Hematopoietic multipotent progenitor cell treated with erythropoietin and hydrocortisone succinate and interleukin-3 and kit ligand, for 17 days (in vitro differentiated cells): Measurements from ENCODE around the gene PKP1.

Experiments
- DNase-seq: peaks from one replicate; pipeline ENCODE4 v3.0.0-alpha.2; 2015; ENCODE audit warnings: low spot score

The PKP1 gene

DNA sequence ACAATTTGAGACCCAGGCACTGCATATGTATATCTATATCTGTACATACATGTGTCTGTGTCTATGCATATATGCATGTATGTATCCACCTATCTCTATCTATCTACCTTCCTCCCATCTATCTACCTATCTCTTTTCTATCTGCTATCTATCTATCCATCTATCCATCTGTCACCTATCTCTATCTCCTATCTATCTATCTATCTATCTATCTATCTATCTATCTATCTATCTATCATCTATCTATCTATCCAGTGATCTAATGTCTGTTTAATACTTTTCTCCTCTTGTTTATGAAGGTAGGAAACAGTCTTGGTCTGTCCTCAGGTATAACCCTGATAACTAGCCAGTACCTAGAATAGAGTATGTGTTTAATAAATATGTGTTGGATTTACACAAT, 68.3 kb downstream of the PKP1 start:
- DNase-seq: no peak

DNA sequence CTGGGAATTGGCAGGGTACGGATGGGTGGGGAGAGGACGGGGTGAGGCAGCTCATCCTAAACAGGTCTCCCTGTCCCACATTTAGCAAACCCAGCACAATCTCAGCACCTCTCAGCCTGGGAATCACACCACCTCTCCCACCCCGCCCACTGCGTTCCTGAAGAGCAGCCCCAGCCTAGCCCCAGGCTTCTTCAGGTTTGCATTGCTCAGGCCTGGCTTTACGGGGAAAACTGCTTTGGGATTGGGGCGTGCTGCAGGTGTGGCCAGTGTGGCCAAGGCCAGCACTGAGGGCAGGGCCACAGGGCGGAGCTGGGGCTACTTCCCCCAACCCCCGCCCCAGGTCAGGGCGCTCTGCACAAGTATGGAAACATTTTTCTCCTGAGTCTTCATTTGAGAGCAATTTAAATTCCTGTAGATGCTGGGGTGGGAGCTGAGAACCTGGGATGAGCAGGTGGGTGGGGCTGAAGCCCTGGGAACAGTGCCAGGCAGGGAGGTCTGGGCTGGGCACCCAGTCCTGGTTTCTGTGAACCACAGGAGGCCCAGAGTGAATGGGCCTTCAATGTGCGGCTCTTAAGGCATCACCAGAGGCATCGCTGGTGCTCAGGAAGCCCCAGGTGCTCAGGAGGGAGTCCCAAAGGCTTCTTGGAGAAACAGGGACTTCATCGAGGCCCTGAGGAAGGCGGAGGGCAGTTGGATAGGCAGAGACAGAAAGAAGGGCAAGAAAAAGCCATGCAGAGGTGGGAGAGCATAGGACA, 70.1 kb downstream of the PKP1 start:
- no peak for DNase-seq

DNA sequence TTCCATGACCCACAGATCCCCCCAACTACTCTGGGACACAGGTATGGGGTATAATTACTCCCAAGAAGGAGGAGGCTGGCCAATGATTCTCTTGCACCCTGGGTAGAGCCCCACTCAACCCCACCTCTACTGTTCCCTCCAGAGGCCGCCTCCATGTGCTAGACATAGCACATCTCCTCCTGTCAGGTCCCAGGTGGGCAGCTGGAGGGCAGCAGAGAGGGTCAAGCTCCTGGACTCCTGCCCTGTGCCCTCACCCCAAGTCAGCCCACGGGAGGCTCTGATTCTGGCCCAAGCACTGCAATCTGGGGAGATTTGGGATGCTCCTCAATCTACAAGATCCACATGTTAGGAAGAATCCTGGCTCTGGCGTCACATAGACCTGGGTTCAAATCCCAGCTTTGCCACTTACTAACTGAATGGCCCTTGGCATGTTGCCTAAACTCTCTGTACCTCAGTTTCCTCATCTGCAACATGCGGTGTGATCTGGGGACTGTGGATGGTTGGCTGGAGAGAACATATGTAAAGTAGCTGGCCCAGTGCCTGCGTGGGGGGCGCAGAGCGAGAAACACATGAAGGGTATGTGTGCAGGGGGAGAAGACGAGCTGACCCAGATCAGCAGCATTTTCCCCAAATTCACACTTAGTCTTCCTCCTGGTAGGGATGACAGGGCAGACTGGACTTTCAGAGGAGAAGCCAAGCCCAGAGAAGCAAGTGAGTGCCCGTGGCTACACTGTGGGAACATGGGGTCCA, 71.0 kb downstream of the PKP1 start:
- DNase-seq: no peak

DNA sequence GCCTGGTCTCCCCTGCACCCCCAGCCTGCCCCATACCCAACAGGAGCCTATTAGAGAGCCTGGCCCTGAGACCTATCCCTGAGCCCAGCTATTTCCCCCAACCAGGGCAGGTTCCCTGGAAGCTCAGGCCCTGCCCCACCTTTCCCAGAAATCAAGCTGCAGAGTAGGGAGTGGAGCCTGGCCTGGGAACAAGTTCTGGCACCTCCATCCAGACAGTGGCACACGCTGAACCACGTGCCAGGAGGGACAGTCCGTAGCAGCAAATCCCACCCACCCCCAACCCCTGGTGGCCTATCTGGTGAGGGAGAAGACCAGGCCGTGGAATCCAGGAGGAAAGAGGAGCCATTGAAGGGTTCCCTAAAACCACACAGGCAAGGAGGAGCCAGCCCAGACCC, 71.6 kb downstream of the PKP1 start:
- DNase-seq: no peak

DNA sequence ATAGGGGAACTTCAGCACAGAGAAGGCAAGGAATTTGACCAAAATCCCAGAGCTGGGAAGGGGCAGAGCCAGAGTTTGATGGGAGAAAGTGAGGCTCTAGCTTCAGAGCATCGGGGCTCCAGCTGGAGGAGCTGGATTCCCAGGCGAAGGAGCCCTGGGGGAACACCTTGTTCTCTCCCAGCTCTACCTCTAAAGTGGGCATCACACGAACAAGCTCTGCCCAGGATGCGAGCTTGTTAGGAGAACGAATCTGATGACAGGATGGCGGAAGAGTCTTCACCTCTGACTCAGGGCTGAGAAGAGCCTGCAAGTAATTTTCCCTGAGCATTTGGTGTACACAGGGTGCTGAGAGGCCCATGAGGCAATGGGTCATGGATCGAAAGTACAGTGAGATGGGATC, 72.2 kb downstream of the PKP1 start:
- DNase-seq: no peak

DNA sequence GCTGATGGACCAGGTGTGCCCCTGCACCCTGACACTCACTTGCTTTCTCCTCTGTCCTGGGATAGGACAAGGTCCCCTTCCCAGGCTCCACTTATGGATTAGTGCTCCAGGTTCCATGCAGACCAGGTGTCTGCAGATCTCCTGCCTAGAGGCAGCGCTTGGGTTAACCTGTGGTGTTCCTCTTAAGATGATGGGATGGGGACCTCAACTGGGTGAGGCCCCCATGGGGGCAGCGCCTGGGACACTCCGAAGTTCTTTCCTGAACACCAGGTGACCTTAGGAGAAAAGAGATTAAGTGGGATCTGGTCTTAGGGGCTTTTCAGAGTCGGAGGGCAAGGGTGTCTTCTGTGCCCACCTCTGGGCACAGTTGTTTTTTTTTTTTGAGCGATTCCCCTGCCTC, 72.9 kb downstream of the PKP1 start:
- no peak for DNase-seq

DNA sequence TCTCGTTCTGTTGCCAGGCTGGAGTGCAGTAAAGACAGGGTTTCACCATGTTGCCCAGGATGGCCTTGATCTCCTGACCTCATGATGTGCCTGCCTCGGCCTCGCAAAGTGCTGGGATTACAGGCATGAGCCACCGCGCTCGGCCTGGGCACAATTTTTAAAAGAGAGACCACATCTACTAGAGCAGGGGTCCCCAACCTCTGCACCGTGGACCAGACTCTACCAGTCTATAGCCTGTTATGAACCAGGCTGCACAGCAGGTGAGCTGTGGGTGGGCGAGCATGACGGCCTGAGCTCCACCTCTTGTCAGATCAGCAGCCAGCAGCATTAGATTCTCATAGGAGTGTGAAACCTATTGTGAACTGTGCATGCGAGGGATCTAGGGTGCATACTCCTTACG, 73.4 kb downstream of the PKP1 start:
- DNase-seq: no peak

DNA sequence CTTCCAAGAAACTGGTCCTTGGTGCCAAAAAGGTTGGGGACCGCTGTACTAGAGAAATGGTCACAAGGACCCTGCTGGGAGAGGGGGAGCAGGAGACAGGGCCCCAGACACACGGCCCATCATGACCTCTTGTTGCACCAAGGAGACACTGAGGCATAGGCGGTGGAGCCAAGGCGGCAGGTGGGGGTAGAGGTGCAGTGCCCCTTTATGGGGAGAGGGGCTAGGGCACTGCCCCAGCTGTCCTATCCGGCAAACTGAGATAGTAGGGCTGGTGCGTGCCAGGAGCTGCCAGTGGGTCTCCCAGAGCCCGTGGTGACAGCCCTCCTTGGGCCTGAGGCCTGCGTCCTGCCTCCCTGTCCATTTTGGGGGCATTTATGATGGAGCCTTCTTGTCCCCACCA, 73.9 kb downstream of the PKP1 start:
- DNase-seq: no peak

DNA sequence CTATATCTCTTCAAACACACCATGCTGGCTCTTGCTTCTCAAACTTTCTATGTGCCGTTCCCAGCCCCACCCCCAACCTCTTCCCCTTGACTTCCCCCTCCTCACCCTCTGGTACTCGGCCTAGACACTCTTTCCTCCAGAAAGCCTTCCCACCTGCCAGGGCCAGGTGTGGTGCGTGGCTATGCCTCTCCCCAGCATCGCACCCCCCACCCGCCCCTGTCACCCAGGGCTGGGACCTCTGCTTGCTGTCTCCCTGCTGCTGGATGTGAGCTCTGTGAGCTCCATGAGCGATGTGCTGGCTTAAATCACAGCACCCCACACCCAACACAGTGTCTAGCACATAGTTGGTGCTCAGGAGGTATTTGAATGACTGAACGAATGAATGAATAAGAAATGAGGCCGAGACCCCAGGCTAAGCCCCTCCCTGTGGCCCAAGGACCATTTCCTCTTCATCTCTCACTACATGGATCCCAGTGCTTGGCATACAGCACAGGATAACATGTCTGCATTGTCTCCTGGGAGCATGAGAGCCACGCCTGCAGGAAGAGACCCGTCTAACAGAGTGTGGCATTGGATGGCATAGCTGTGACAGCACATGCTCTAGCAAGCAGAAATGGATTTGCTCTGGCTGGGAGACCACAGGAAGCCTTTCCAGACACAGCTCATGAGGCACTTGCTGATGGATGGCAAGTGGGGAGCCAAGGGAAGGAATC, 74.5 kb downstream of the PKP1 start:
- DNase-seq: no peak

DNA sequence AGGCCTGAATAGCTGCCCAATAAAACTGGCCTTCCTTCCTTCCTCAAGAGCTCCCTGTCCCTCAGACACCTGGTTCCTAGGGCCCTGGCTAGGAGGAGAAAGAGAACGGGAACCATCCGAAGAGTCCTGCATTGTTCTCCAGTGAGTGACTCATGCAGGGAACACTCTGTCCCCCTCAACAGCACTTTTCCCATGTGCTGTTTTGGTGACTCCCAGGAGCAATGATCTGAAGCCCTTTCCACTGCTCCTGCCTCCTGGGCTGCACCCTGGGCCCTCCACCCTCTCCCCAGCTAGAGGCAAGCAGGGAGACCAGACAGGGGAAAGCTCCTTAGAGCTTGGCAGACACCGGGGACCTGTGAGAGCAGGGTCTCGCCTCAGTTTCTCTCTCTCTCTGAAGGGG, 75.3 kb downstream of the PKP1 start:
- DNase-seq: no peak

DNA sequence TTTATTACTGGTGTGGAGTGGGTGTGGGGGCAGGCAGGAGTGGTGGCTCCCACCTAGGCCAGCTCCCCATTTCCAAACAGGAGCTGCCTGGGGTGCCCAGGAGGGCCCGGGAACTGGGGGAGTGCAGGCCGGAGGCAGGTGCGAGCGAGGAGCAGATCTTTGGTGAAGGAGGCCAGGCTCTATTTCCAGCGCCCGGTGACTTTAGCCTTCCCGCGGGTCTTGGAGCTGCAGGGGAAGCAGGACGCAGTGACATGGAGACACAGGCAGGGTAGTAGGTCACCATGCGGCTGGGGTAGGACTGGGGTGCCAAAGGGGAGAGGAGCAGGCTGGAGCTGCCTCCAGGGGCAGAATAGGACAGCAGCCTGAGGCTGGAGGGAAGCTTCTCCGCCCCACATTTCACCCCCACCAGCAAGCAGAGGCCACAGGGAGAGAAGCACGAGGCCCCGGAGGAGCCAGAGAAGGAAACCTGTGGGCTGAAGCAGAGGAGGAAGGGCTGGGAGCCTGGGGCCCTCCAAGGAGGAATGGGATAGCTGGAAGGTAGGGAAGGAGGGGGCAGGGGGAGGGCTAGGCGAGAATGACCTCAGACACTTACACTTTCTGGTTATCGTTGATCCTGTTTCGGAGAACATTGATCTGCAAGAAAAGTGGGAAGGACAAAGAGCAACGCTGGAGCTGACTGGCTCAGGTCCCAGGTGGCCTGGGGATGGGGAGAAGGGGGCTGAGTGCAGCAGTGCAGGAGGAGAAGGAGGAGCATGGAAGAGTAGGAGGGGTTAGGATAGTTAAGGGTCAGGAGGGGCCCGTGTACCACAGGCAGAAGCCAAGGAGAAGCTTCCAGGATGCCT, 75.9 kb downstream of the PKP1 start:
- no peak for DNase-seq

DNA sequence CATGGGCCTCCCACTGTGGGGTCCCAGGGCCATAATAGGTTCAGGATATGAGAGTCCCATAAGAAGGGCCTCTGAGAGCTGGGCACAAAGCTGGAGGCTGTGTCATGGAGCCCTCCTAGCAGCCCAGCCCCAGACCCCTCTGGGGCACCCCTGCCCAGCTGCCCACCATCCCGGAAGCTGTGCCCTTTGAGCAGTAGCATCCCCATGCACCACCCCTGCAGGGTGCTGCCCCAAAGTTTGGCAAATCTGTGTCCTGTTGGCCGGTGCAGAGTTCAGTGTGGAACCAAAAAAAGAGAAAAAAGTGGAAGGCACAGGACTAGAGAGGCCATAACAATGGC, 76.5 kb downstream of the PKP1 start:
- no peak for DNase-seq

DNA sequence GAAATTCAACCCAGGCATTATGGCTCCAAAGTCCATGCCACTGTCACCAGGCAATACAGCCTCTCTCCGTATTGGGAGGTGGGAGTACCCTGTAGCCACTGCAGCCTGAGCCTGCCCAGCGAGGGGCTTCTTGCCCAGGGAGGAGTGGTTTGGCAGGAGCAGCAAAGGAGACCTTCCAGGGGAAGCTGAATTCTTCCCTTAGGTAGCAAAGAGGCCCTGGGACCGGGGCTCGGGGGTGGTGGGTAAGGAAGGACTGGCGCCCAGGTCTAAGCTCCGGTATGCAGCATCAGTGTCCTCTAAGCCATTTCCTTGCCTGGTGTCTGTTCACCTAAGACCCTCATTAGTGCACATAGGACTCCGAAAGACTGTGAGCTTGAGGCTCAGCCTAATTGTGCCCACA, 77.2 kb downstream of the PKP1 start:
- DNase-seq: no peak

DNA sequence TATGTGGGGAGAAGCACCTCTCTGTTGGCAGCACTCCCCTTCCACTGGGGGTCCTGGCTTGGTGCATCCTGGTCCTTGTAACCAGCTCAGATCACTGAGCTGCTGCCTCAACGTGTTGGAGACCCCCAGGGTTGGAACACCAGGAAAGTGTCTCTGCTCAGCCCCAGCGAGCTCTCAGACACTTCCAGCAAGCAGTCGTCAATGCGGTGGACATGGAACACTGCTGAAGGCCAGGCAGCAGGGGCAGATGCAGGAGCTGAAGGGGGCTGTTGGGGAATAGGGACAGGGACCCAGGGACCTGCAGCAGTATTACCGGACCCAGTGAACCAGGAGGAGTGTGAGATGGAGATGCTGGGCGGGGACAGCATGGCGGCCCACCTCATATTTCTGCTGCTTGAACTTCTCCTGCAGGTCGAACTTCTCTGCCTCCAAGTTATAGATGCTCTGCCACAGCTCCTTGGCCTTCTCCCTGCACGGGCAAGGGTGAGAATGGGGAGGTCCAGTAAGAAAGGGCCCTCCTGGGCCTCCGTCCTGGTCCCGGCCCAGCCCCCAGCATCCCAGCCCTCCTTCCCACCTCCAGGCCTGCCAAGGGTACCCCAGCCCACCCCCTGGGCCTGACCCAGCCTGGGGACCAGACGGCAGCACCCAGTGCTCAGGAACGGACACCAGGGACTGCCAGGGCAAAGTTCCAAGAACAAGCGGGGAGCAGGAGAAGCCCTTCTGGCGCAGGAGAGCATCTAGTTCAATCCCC, 77.8 kb downstream of the PKP1 start:
- no peak for DNase-seq

DNA sequence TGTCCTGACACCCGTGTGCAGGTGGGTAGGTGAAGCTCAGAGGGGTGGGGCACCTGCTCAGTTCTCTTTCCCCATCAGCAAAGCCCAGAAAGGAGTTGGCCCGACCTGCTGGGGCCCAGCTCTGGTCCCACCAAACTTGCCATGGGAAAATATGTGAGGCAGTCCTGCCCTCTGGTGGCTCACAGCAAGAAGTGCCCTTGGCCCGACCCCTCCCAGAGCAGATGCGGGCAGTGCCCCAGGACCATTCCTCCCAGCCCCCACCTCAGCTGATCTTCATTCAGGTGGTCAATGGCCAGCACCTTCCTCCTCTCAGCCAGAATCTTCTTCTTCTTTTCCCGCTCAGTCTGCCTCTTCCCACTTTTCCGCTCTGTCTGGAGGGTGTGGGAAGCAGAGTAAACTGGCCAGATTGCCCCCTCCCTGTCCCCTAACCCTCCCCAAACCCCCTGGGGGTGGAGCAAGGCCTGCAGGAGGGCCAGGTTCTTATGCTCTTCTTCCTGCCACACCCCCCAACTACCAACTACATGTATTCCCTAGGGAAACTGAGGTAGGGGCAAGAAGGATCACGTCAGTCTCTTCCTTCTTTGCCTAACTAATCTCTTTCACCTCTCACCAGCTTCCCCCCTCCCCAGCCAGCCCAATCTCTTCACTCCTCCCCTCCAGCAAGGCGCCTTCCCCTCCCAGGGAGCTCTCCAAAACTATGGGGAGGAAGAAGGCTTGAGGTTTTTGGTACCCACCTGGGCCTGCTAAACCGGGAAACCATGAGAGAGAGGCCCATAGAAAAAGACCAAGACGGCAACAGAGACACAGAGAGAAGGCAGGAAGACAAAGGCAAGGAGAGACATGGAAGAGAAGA, 78.6 kb downstream of the PKP1 start:
- peak; percentile 45 for DNase-seq

DNA sequence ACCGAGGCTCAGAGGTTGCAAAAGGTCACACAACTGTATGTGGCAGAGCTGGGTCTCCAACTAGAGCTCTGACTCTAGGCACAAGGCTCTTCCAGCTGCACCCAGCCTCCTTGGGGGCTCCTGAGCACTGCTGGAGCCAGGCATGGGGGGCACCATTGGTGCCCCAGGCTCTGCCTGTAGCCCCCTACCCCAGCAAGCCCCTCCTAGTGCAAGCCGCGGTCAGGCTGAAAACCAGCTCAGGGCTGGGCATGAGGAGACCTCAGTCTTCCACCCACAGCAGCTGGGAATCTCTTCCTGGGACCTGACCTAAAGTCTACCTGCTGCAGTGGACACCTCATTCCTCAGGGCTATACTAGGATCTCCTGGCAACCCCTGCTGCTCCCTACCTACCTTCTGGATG, 79.6 kb downstream of the PKP1 start:
- DNase-seq: no peak

DNA sequence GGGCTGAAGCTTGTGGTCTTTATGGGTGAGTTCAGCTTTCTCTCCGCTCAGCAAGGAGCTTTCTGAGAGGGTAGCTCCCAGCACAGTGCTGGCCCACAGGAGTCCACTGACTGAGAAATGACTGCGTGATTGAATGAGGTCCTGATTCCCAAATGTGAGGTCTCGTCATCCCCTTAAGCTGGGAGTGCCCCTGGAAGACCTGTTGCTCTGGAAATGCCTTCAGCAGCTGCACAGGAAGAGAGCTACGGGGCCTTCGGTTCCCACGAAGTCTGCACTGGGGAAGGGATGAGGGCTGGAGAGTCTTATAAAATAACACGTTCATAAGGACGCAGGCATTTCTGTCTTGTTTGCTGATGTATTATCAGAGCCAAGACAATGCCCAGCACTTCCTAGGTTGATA, 80.2 kb downstream of the PKP1 start:
- no peak for DNase-seq

DNA sequence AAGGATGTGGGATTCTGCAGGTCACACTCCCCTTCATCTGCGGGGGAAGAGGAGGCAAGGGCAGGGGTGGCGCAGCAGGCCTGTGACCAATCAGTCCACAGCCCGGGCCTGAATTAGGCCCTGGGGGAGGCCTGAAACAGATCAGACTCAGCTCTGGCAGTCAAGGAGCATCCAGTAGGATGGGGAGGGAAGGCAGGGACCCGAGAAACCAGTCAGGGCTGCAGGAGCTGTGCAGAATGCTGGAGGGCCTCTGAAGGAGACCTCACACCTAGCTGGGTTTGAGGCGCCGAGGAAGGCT, 81.5 kb downstream of the PKP1 start:
- DNase-seq: no peak

DNA sequence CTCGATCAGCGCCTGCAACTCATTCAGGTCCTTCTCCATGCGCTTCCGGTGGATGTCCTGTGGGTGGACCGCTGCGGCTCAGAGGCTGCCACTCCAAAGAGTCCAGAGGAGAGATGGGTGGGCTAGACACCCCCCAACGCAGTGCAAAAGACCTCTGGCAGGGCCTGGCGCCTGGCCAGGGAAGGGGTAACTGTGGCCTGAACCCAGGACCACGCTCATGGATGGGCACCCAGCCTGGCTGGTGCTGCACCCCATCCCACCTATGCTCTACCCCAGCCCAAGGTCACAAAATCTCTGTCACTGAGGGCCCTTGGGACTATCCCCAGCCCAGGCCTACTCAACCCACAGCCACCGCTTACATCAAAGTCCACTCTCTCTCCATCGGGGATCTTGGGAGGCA, 81.9 kb downstream of the PKP1 start:
- DNase-seq: no peak

DNA sequence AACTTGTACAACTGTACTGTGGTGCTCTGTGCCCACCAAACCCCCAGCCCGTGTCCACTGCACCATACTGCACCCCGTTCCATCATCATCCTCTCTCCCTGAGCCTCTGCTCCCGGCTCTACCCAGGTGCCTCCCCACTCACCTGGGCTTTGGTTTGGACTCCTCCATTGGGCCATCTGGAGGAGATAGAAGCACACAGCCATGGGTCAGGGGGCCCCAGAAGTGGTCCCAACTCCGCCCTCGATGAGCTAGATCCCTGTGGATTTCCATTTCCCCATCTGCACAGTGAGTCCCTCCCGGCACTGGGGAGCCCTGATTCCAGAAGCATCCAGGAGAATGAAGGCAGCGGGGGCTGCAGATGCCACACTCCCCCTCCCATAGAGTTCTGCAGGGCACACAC, 83.4 kb downstream of the PKP1 start:
- DNase-seq: no peak

DNA sequence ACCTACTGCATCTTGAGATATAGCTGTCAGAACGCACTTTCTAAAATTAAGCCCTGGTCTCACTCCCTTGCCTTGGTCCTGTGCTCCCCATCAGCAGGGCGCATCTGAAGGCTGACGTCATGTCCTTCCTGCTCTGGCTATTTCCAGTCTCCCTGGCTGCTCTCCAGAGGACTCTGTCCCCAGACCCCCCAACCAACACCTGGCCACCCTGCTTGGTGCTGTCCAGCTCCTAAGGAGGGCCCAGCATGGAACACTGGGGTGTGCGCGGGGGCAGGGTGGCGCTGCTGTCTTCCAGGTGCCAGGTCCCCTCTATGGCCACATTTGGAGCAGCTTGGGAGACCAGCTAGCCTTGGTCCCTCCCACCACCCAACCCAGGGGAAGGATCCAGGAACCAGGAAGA, 85.9 kb downstream of the PKP1 start:
- no peak for DNase-seq
